ENCODE results near the gene KBTBD4. TPM values are rescaled to one million over a fixed set of nuclear protein-coding genes. Genes with fewer than 3 reads are reported as not detected.
"Not testable (repeated sequence)": the region's sequence is repeated elsewhere in the genome, so short reads cannot be mapped to it uniquely, and the experiment has no call there.

The KBTBD4 gene
- total and polyA plus RNA-seq, 2 of the 8 experiments (the other 6 are each of a cell fraction or from before 2014, with no cell fraction given): 12.0 to 19.5 TPM

DNA sequence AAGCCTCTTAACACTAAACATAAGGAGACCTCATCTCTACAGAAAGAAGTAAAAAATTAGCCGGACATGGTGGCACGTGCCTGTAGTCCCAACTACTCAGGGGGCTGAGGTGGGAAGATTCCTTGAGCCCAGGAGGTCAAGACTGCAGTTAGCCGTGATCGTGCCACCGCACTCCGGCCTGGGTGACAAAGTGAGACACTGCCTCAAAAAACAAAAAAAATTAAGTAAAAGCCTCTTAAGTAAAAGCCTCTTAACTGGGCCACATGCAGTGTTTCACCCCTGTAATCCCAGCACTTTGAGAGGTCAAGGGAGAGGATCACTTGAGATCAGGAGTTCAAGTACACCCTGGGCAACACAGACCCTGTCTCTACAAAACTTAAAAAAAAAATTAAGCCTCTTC lies 51.6 kb downstream of the KBTBD4 start (continued):
- TF ChIP-seq, protein P1, sequence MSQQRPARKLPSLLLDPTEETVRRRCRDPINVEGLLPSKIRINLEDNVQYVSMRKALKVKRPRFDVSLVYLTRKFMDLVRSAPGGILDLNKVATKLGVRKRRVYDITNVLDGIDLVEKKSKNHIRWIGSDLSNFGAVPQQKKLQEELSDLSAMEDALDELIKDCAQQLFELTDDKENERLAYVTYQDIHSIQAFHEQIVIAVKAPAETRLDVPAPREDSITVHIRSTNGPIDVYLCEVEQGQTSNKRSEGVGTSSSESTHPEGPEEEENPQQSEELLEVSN (IDR thresholded peaks at IDR 0.05): no peak
- TF ChIP-seq NRF1 (IDR thresholded peaks at IDR 0.05; ENCODE audit: low read depth, low read length): no peak
- TF ChIP-seq TAF7 (optimal IDR thresholded peaks at IDR 0.05; ENCODE audit: borderline replicate concordance, low read depth, low read length): no peak
- no peak for TF ChIP-seq TAF1 (IDR thresholded peaks at IDR 0.05; ENCODE audit: low read depth, low read length)

DNA sequence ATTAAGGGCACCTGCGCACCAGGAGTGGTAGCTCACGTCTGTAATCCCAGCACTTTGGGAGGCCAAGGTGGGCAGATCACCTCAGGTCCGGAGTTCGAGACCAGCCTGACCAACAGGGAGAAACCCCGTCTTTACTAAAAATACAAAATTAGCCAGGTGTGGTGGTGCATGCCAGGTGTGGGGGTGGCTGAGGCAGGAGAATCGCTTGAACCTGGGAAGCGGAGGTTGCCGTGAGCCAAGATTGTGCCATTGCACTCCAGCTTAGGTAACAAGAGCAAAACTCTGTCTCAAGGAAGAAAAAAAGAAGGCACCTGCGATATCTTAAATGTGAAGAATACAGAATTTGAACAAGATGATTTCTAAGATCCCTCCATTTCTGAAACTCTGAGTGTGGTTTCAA lies 52.7 kb downstream of the KBTBD4 start:
- WGBS, 2 experiments (ENCODE audit: extremely low coverage in 1 of 2, insufficient coverage in 1 of 2, insufficient read length in 1 of 2, insufficient replicate concordance in 2 of 2, low coverage in 1 of 2, low lambda C conversion rate in 2 of 2, missing lambda C conversion rate in 1 of 2): 93% methylated on average over 9 of the region's 9 CpGs; no CpG with 5 or more reads in 1 of the 2 experiments
- H3K4ac ChIP-seq (replicated peaks; ENCODE audit: insufficient read length, low read depth, low read length); H3K9ac ChIP-seq (replicated peaks in 1 of 4; ENCODE audit: extremely low read depth in 1 of 4, low read depth in 3 of 4, low read length in 3 of 4); H3K27me3 ChIP-seq (replicated peaks in 1 of 4; ENCODE audit: control insufficient read depth in 3 of 4, extremely low read depth in 1 of 4, insufficient read depth in 3 of 4, low read length in 3 of 4); FAIRE-seq; H2BK15ac ChIP-seq (ENCODE audit: low read length); H4K91ac ChIP-seq (replicated peaks; ENCODE audit: insufficient read length, low read length); H3K23ac ChIP-seq (ENCODE audit: insufficient read length); H3K4me2 ChIP-seq (ENCODE audit: insufficient read depth in 1 of 2, low read depth in 2 of 2, low read length in 2 of 2); H2AFZ ChIP-seq (ENCODE audit: low read length); H3K36me3 ChIP-seq (ENCODE audit: control insufficient read depth in 2 of 4, insufficient read depth in 4 of 4, low read length in 3 of 4); H3K56ac ChIP-seq (replicated peaks; ENCODE audit: insufficient read length, low read depth, low read length); H3K23me2 ChIP-seq (ENCODE audit: low read depth, low read length); H3K18ac ChIP-seq (ENCODE audit: extremely low read depth, low read length); H3K79me1 ChIP-seq (ENCODE audit: low read depth, low read length); H3K9me3 ChIP-seq (ENCODE audit: insufficient read depth in 2 of 2, low read depth in 1 of 2, low read length in 1 of 2); H2BK120ac ChIP-seq (replicated peaks; ENCODE audit: low read depth, low read length); H4K8ac ChIP-seq (ENCODE audit: extremely low read depth, insufficient read depth, low read length); H2BK12ac ChIP-seq (ENCODE audit: low read depth, low read length); H2AK5ac ChIP-seq (ENCODE audit: low read depth, low read length); H4K5ac ChIP-seq (ENCODE audit: insufficient read length, low read depth, low read length); H2BK20ac ChIP-seq (ENCODE audit: low read length); H3K4me3 ChIP-seq (ENCODE audit: extremely low read depth in 1 of 4, insufficient read depth in 2 of 4, low read depth in 3 of 4, low read length in 4 of 4); DNase-seq (ENCODE audit: low read depth in 1 of 2, low spot score in 2 of 2); H2BK5ac ChIP-seq (ENCODE audit: low read depth, low read length); H3K27ac ChIP-seq (ENCODE audit: low read depth, low read length); H3K14ac ChIP-seq (ENCODE audit: insufficient read length): not testable (repeated sequence)
- POLR2A ChIA-PET (ENCODE audit: partially characterized antibody): interaction anchor here (1.2 to 1.4 kb wide), 3 partner anchors 9 to 35 kb away, joined by 3 to 4 read pairs (median 3); no protein-coding TSS in a partner anchor
- H3K4me1 ChIP-seq (replicated peaks in 1 of 4; ENCODE audit: control insufficient read depth in 3 of 4, insufficient read depth in 4 of 4, low read length in 3 of 4): peaks cover 0 to 16% (median 13%) of the 10 kb centered on the region in 4 experiments; a peak in 5 of 7 replicates
- peaks cover 32 to 39% of the 10 kb centered on the region in 2 experiments for H4K20me1 ChIP-seq (replicated peaks in 1 of 2; ENCODE audit: control insufficient read depth in 1 of 2, insufficient read depth in 2 of 2, low read length in 2 of 2)
- CTCF ChIA-PET (ENCODE audit: partially characterized antibody): interaction anchor here (1.3 to 2.2 kb wide), 2 partner anchors 28 to 91 kb away, joined by 3 to 4 read pairs; no protein-coding TSS in a partner anchor
- peaks cover 21 to 100% of the 10 kb centered on the region in 2 experiments for H3K79me2 ChIP-seq (ENCODE audit: control insufficient read depth in 1 of 2, insufficient read depth in 2 of 2, low read length in 2 of 2)
